KMS-11 (cell line): ENCODE measurements around the gene REEP5.

Experiments
- H2AFZ ChIP-seq: fragments of 200-600 bp; sonication (generic); 2 replicates; pipeline ENCODE4 v1.6.1; 2016; ENCODE audit warnings: antibody characterized with exemption, mixed run types, low read depth
- H3K27ac ChIP-seq: fragments of 200-600 bp; sonication (generic); 2 replicates; pipeline ENCODE4 v1.6.1; 2016; ENCODE audit warnings: mild to moderate bottlenecking, mixed run types
- H3K27me3 ChIP-seq: fragments of 200-600 bp; sonication (generic); 2 replicates; pipeline ENCODE4 v1.6.1; 2017; ENCODE audit warnings: mild to moderate bottlenecking, low read depth, mixed run types, moderate library complexity; ENCODE audit not compliant: insufficient read depth
- H3K36me3 ChIP-seq: fragments of 200-600 bp; sonication (generic); 2 replicates; pipeline ENCODE4 v1.6.1; 2017; ENCODE audit warnings: mild to moderate bottlenecking, mixed run types; ENCODE audit not compliant: insufficient read depth
- H3K4me1 ChIP-seq: fragments of 200-600 bp; sonication (generic); 2 replicates; pipeline ENCODE4 v1.6.1; 2016; ENCODE audit warnings: mild to moderate bottlenecking, low read depth, mixed run types; ENCODE audit not compliant: poor library complexity, severe bottlenecking
- H3K4me2 ChIP-seq: fragments of 200-600 bp; sonication (generic); 2 replicates; pipeline ENCODE4 v1.7.0; 2016; ENCODE audit warnings: mild to moderate bottlenecking, mixed run types
- H3K4me3 ChIP-seq: fragments of 200-600 bp; sonication (generic); IDR thresholded peaks from 2 replicates; pipeline ENCODE4 v1.6.1; 2017; ENCODE audit warnings: low read depth, low read length, mixed read lengths; ENCODE audit not compliant: insufficient read depth
- H3K79me2 ChIP-seq: fragments of 200-600 bp; sonication (generic); 2 replicates; pipeline ENCODE4 v1.6.1; 2016; ENCODE audit warnings: low read depth, mixed run types; ENCODE audit not compliant: insufficient read depth
- H3K9ac ChIP-seq: fragments of 200-600 bp; sonication (generic); 2 replicates; pipeline ENCODE4 v1.6.1; 2016; ENCODE audit warnings: mild to moderate bottlenecking, mixed run types
- H4K20me1 ChIP-seq: fragments of 200-600 bp; sonication (generic); 2 replicates; pipeline ENCODE4 v1.6.1; 2016; ENCODE audit warnings: mild to moderate bottlenecking, mixed run types; ENCODE audit not compliant: insufficient read depth
- TF ChIP-seq, protein P1 (sequence below): fragments of 200-600 bp; sonication (generic); conservative IDR thresholded peaks from 2 replicates; pipeline ENCODE4 v1.6.1; 2017; ENCODE audit warnings: low read depth, mild to moderate bottlenecking, antibody characterized with exemption, low read length, moderate library complexity, mixed read lengths

The REEP5 gene

DNA sequence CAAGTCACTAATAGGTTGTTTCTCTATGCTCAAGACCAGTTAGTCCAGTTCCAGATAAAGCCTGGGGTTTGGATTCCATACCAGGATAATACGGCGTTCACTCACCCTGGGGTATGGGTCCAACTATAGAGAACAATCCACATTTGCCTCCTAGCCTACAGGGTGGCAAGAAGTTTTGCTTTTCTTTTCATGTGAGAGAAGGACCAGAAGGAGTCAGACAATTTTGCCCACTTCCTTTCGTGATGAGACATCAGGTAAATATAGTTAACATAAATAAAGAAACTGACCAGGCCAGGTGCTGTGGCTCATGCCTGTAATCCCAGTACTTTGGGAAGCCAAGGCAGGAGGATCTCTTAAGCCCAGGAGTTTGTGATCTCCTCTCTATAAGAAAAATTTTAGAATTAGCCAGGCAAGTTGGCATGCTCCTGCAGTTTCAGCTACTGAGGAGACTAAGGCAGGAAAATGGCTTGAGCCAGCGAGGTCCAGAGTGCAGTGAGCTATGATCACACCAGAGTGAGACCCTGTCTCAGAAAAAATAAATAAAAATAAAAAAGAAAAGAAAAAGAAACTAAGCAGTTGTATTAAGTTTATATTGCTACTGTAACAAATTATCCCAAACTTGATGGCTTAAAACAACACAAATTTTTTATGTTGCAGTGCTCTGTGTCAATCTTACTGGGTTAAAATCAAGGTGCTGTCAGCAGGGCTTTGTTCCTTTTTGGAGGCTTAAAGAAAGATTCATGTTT, 7.5 kb upstream of the REEP5 start:
- Histone ChIP-seq H3K27ac (no peak overlapping the region), H4K20me1 (no peaks in the 10 kb centered on the region), H3K4me2 (peak overlapping the region; percentile 37; the same call in 1 of the 2 replicates), H3K79me2 (no peaks in the 10 kb centered on the region), H3K4me1 (peaks cover 18% of the 10 kb centered on the region), H3K4me3 (no peak overlapping the region), H2AFZ (peak overlapping the region; percentile 1; the same call in 1 of the 2 replicates), H3K27me3 (no peaks in the 10 kb centered on the region), H3K36me3 (no peaks in the 10 kb centered on the region), H3K9ac (no peak overlapping the region)
- TF ChIP-seq, protein P1, sequence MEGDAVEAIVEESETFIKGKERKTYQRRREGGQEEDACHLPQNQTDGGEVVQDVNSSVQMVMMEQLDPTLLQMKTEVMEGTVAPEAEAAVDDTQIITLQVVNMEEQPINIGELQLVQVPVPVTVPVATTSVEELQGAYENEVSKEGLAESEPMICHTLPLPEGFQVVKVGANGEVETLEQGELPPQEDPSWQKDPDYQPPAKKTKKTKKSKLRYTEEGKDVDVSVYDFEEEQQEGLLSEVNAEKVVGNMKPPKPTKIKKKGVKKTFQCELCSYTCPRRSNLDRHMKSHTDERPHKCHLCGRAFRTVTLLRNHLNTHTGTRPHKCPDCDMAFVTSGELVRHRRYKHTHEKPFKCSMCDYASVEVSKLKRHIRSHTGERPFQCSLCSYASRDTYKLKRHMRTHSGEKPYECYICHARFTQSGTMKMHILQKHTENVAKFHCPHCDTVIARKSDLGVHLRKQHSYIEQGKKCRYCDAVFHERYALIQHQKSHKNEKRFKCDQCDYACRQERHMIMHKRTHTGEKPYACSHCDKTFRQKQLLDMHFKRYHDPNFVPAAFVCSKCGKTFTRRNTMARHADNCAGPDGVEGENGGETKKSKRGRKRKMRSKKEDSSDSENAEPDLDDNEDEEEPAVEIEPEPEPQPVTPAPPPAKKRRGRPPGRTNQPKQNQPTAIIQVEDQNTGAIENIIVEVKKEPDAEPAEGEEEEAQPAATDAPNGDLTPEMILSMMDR, result no peak

DNA sequence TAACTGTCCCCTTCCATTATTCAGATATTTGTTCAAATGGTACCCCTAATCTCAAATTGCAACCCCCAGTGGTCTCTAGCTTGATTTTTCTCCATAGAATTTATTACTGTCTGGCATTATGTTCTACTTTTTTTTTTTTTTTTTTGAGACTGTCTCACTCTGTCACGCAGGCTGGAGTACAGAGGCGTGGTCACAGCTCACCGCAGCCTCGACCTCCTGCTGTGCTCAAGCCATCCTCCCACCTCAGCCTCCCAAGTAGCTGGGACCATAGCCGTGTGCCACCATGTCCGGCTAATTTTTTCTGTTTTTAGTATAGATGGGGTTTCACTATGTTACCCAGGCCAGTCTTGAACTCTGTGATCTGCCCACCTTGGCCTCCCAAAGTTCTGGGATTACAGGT, 2.0 kb upstream of the REEP5 start:
- Histone ChIP-seq H3K79me2 (peaks cover 9% of the 10 kb centered on the region; the same call in 1 of the 2 replicates), H3K27ac (no peak overlapping the region), H3K4me2 (no peak overlapping the region; the same call in 1 of the 2 replicates), H4K20me1 (no peaks in the 10 kb centered on the region), H3K4me1 (peaks cover 34% of the 10 kb centered on the region), H3K4me3 (no peak overlapping the region), H2AFZ (no peak overlapping the region), H3K36me3 (no peaks in the 10 kb centered on the region), H3K9ac (no peak overlapping the region), H3K27me3 (no peaks in the 10 kb centered on the region)
- TF ChIP-seq, protein P1, result no peak

DNA sequence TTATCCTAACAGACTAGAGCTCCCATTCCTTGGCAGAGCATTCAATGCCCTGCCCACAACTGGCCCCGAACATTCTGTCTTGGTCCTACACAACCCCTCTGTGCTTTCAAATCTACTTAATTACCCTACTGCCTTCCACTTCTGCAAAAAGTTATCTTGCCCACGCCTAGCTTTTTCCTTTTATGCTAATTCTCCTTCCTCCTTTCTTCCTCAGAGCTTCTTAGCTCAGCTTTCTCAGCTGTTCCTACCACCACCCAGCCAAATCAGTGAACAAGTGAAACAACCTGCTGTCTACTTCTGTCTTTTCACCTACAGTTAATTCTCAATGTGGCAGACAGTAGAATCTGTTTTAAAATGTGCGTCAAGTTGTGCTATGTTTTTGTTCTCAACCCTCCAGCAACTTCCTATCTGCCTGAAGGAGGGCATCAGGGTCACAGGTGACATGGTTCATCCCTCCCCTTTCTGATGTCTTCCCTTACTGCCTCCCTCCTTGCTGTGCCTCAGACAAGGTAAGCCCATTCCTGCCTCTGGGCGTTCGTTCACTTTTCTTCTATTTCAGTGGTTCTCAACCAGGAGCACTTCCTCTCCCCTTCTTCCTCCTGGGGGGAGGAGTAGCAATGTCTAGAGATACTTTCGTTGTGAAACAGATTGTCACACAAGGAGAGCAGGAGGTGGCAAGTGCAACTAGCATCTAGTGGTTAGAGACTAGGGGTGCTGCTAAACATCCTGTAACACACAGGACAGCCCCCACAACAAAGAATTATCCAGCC, 1.3 kb upstream of the REEP5 start:
- H3K79me2 ChIP-seq, result peaks cover 9% of the 10 kb centered on the region; the same call in 1 of the 2 replicates
- no peak overlapping the region for H3K4me3 ChIP-seq
- H4K20me1 ChIP-seq, result no peaks in the 10 kb centered on the region
- H2AFZ ChIP-seq, result peak overlapping the region; percentile 93; the same call in 1 of the 2 replicates
- H3K4me1 ChIP-seq, result peaks cover 30% of the 10 kb centered on the region
- H3K27ac ChIP-seq, result no peak overlapping the region
- TF ChIP-seq, protein P1, result no peak
- H3K4me2 ChIP-seq, result peak overlapping the region; percentile 38; the same call in 1 of the 2 replicates
- H3K9ac ChIP-seq, result no peak overlapping the region
- no peaks in the 10 kb centered on the region for H3K36me3 ChIP-seq
- H3K27me3 ChIP-seq, result no peaks in the 10 kb centered on the region

DNA sequence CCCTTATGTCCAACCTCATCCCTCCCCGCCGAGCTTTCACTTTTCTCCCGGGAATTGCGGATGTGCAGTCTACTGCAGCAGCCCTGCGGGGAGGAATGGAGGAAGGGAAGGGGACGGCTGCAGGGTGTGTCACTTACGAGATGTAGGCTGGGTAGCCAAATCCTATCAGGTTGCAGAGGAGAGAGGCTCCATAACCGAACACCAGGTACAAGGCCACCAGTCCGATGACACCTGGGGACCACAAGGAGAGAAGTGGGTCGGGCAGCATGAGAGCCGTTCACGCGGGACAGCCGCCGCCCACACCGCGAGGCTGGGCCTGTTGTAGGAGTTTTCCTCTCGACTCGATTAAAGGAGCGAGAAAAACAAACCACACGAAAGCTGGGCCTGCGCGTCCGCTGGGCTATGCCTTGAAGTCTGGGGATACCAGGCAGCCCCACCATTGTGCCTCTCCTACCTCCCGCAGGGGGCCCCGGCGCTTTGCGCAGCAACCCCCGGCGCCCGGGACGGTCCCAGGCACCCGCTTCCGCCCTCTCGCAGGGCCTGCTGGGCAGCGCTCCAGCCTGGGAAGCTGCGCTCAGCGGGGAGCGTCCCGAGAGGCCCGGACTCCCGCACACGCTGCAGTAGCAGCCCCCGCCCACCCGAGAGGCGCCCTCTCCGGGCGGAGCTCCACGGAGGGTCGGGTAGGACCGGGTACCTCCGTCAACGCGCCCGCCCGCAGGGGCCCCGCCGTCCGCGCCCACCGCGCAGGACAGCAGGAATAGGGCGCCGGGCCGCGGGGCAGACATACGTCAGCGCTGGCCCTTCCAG, 798 bp downstream of the REEP5 start:
- Histone ChIP-seq H3K4me2 (peak overlapping the region; percentile 96), H3K27me3 (no peaks in the 10 kb centered on the region), H2AFZ (peak overlapping the region; percentile 93), H3K9ac (peak overlapping the region; percentile 88), H4K20me1 (no peaks in the 10 kb centered on the region), H3K79me2 (peaks cover 9% of the 10 kb centered on the region; the same call in 1 of the 2 replicates), H3K4me3 (no peak overlapping the region), H3K36me3 (no peaks in the 10 kb centered on the region), H3K4me1 (peaks cover 30% of the 10 kb centered on the region), H3K27ac (peak overlapping the region; percentile 68)
- TF ChIP-seq, protein P1, result no peak
